ENCODE measurements around the gene NKX2-4. TPM values are rescaled to one million over a fixed set of nuclear protein-coding genes. Genes with fewer than 3 reads are reported as not detected.
A peak's percentile ranks its signal among the peaks of the same experiment; 100 is the strongest.

Gene NKX2-4
- total and polyA plus RNA-seq, 7 experiments from 2014 or later, result not detected

- no peak for ATAC-seq
- Mint-ChIP-seq H3K27ac (no peak overlapping the region), H3K36me3 (peaks cover 17 to 61% (median 36%) of the 10 kb centered on the region in 5 donors), H3K9me3 (no peaks in the 10 kb centered on the region), H3K4me3 (no peak overlapping the region), H3K27me3 (no peaks in the 10 kb centered on the region), H3K4me1 (no peaks in the 10 kb centered on the region)
- Histone ChIP-seq H3K9me3 (ENCODE audit: control insufficient read depth in 2 of 3, low read length in 3 of 3) (no peaks in the 10 kb centered on the region), H3K27ac (ENCODE audit: low read depth, low read length) (no peak overlapping the region), H3K4me3 (ENCODE audit: low read length) (no peak overlapping the region), H3K27me3 (ENCODE audit: control insufficient read depth in 2 of 2, insufficient read depth in 2 of 2, low read length in 2 of 2) (no peaks in the 10 kb centered on the region), H3K4me1 (ENCODE audit: control insufficient read depth in 2 of 2, insufficient read depth in 2 of 2, low read length in 2 of 2) (no peaks in the 10 kb centered on the region), H3K36me3 (ENCODE audit: control insufficient read depth in 2 of 3, insufficient read depth in 3 of 3, low read length in 3 of 3) (peaks cover 6 to 80% (median 20%) of the 10 kb centered on the region in 3 experiments)
- ChIA-PET POLR2A (no interaction called here), CTCF (no interaction called here)
- DNase-seq, result no peak
- intact Hi-C loops (cut with micrococcal nuclease), result no loop called here
Observed at GRCh38 chr20:21384308-21384892, 12.9 kb downstream of the NKX2-4 start.

DNA sequence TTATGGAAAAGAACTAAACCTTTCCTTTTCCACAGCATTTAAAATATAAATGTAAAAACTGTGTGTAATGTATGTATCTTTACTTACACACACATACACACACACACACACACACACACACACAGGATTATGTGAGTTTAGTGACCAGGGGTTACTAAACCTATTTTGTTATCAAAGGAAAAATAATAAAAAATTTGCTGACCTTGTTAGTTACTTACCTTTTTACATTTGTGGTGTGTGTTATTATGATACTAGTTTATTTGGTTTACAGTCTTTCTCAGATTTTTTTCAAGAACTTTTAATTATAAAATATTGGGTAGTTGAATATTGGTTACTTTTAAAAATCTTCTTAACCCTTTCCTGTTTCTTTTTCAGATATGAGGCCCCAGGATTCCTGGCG, 15.7 kb downstream of the NKX2-4 start:
- Mint-ChIP-seq H3K9me3 (no peaks in the 10 kb centered on the region), H3K27me3 (no peaks in the 10 kb centered on the region), H3K27ac (no peak overlapping the region), H3K4me3 (no peak overlapping the region), H3K4me1 (peaks cover 0 to 14% (median 5%) of the 10 kb centered on the region in 7 donors), H3K36me3 (peaks cover 9 to 63% (median 46%) of the 10 kb centered on the region in 5 donors)
- Histone ChIP-seq H3K27me3 (ENCODE audit: control insufficient read depth in 2 of 2, insufficient read depth in 2 of 2, low read length in 2 of 2) (no peaks in the 10 kb centered on the region), H3K27ac (ENCODE audit: low read depth, low read length) (no peak overlapping the region), H3K4me1 (ENCODE audit: control insufficient read depth in 2 of 2, insufficient read depth in 2 of 2, low read length in 2 of 2) (no peaks in the 10 kb centered on the region), H3K4me3 (ENCODE audit: low read length) (no peak overlapping the region), H3K9me3 (ENCODE audit: control insufficient read depth in 2 of 3, low read length in 3 of 3) (no peaks in the 10 kb centered on the region), H3K36me3 (ENCODE audit: control insufficient read depth in 2 of 3, insufficient read depth in 3 of 3, low read length in 3 of 3) (peaks cover under 1 to 73% (median 17%) of the 10 kb centered on the region in 3 experiments)
- POLR2A ChIA-PET, result no interaction called here
- no peak for DNase-seq
- ATAC-seq, result no peak
- intact Hi-C loops (cut with micrococcal nuclease), result no loop called here
- CTCF ChIA-PET, result interaction anchor here (0.7 kb wide), 1 partner anchor 14 kb away, joined by 3 read pairs; no protein-coding TSS in a partner anchor

DNA sequence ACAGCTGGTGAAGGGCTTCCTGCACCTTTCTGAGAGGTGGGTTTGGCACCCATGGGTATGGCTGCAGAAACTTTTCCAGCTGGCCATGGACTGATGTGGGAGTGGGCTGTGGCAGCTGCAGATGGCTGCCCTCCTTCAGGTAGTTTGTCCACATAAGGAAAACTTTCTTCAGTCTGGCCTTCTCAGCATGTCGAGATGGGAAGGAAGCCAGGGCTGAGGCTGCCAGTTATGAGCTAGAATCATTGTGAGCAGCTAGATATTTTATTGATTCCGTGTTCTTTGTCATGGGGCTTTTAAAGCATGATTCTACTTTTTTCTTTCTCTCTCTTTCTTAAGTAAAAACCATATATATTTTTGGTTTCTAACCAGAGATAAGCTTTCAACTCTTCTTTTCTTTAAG, 16.6 kb downstream of the NKX2-4 start:
- no peak overlapping the region for H3K27ac ChIP-seq (ENCODE audit: low read depth, low read length)
- DNase-seq (no peak), ATAC-seq (no peak)
- H3K9me3 Mint-ChIP-seq, result no peaks in the 10 kb centered on the region
- CTCF ChIA-PET, result no interaction called here
- no peaks in the 10 kb centered on the region for H3K27me3 ChIP-seq (ENCODE audit: control insufficient read depth in 2 of 2, insufficient read depth in 2 of 2, low read length in 2 of 2)
- no peak overlapping the region for H3K4me3 Mint-ChIP-seq
- H3K27me3 Mint-ChIP-seq, result no peaks in the 10 kb centered on the region
- no peaks in the 10 kb centered on the region for H3K9me3 ChIP-seq (ENCODE audit: control insufficient read depth in 2 of 3, low read length in 3 of 3)
- no peak overlapping the region for H3K4me3 ChIP-seq (ENCODE audit: low read length)
- no peaks in the 10 kb centered on the region for H3K4me1 ChIP-seq (ENCODE audit: control insufficient read depth in 2 of 2, insufficient read depth in 2 of 2, low read length in 2 of 2)
- H3K36me3 Mint-ChIP-seq, result peaks cover 9 to 61% (median 46%) of the 10 kb centered on the region in 5 donors
- H3K27ac Mint-ChIP-seq, result peak overlapping the region in 1 of 9 donors; percentile 36
- H3K36me3 ChIP-seq (ENCODE audit: control insufficient read depth in 2 of 3, insufficient read depth in 3 of 3, low read length in 3 of 3), result peaks cover 0 to 66% (median 17%) of the 10 kb centered on the region in 3 experiments
- POLR2A ChIA-PET, result no interaction called here
- intact Hi-C loops (cut with micrococcal nuclease), result no loop called here
- peaks cover 4 to 19% (median 5%) of the 10 kb centered on the region in 7 donors for H3K4me1 Mint-ChIP-seq

DNA sequence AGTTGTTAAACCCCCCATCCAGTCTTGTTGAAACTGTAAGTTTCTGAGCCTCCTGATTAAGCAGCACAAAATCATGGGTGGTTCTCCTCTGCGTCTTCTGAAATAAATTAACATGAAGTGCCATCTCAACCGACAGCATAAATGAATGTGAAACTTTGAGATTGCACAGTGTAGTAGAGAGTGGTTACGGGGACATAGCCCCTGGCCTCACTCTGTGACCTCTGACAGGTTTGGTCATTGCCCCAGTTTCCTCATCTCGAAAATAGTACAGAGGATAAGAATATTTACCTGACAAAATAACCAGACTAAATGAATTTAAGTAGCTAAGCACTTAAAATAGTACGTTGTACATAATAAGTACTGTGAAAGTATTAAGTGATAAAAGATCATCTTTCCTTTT, 19.1 kb downstream of the NKX2-4 start:
- no peaks in the 10 kb centered on the region for H3K27me3 ChIP-seq (ENCODE audit: control insufficient read depth in 2 of 2, insufficient read depth in 2 of 2, low read length in 2 of 2)
- CTCF ChIA-PET, result no interaction called here
- no peaks in the 10 kb centered on the region for H3K9me3 Mint-ChIP-seq

GRCh38 chr20:21377701-21378100, 19.6 kb downstream of the NKX2-4 start:
- CTCF ChIA-PET, result interaction anchor here (0.6 kb wide), 1 partner anchor 127 kb away, joined by 5 read pairs; no protein-coding TSS in a partner anchor
- H3K4me3 Mint-ChIP-seq, result no peak overlapping the region
- Histone ChIP-seq H3K27ac (ENCODE audit: low read depth, low read length) (no peak overlapping the region), H3K4me1 (ENCODE audit: control insufficient read depth in 2 of 2, insufficient read depth in 2 of 2, low read length in 2 of 2) (no peaks in the 10 kb centered on the region), H3K27me3 (ENCODE audit: control insufficient read depth in 2 of 2, insufficient read depth in 2 of 2, low read length in 2 of 2) (no peaks in the 10 kb centered on the region), H3K36me3 (ENCODE audit: control insufficient read depth in 2 of 3, insufficient read depth in 3 of 3, low read length in 3 of 3) (peaks cover 0 to 42% (median 15%) of the 10 kb centered on the region in 3 experiments), H3K4me3 (ENCODE audit: low read length) (no peak overlapping the region), H3K9me3 (ENCODE audit: control insufficient read depth in 2 of 3, low read length in 3 of 3) (no peaks in the 10 kb centered on the region)
- H3K27ac Mint-ChIP-seq, result no peak overlapping the region
- DNase-seq, result no peak
- intact Hi-C loops (cut with micrococcal nuclease), result no loop called here
- ATAC-seq, result no peak
- POLR2A ChIA-PET, result no interaction called here
- H3K36me3 Mint-ChIP-seq, result peaks cover 6 to 66% (median 41%) of the 10 kb centered on the region in 5 donors
- H3K27me3 Mint-ChIP-seq, result no peaks in the 10 kb centered on the region
- H3K9me3 Mint-ChIP-seq, result no peaks in the 10 kb centered on the region
- peaks cover 4 to 19% (median 13%) of the 10 kb centered on the region in 7 donors for H3K4me1 Mint-ChIP-seq

More for the DNA sequence above, 19.1 kb downstream of the NKX2-4 start:
- intact Hi-C loops (cut with micrococcal nuclease), result no loop called here
- peaks cover 4 to 19% (median 12%) of the 10 kb centered on the region in 7 donors for H3K4me1 Mint-ChIP-seq
- H3K4me3 Mint-ChIP-seq, result no peak overlapping the region
- H3K27me3 Mint-ChIP-seq, result no peaks in the 10 kb centered on the region
- H3K27ac Mint-ChIP-seq, result no peak overlapping the region
- H3K36me3 Mint-ChIP-seq, result peaks cover 6 to 64% (median 44%) of the 10 kb centered on the region in 5 donors
- no peaks in the 10 kb centered on the region for H3K4me1 ChIP-seq (ENCODE audit: control insufficient read depth in 2 of 2, insufficient read depth in 2 of 2, low read length in 2 of 2)
- no peak overlapping the region for H3K4me3 ChIP-seq (ENCODE audit: low read length)
- no peak for ATAC-seq
- no peak overlapping the region for H3K27ac ChIP-seq (ENCODE audit: low read depth, low read length)
- peaks cover 0 to 48% (median 15%) of the 10 kb centered on the region in 3 experiments for H3K36me3 ChIP-seq (ENCODE audit: control insufficient read depth in 2 of 3, insufficient read depth in 3 of 3, low read length in 3 of 3)
- POLR2A ChIA-PET, result interaction anchor here (0.6 kb wide), 1 partner anchor 47 kb away, joined by 4 read pairs; no protein-coding TSS in a partner anchor
- no peak for DNase-seq
- H3K9me3 ChIP-seq (ENCODE audit: control insufficient read depth in 2 of 3, low read length in 3 of 3), result no peaks in the 10 kb centered on the region

- Histone ChIP-seq H3K9me3 (ENCODE audit: control insufficient read depth in 2 of 3, low read length in 3 of 3) (no peaks in the 10 kb centered on the region), H3K27me3 (ENCODE audit: control insufficient read depth in 2 of 2, insufficient read depth in 2 of 2, low read length in 2 of 2) (no peaks in the 10 kb centered on the region), H3K4me1 (ENCODE audit: control insufficient read depth in 2 of 2, insufficient read depth in 2 of 2, low read length in 2 of 2) (no peaks in the 10 kb centered on the region), H3K4me3 (ENCODE audit: low read length) (no peak overlapping the region), H3K36me3 (ENCODE audit: control insufficient read depth in 2 of 3, insufficient read depth in 3 of 3, low read length in 3 of 3) (peaks cover 0 to 32% (median 8%) of the 10 kb centered on the region in 3 experiments), H3K27ac (ENCODE audit: low read depth, low read length) (no peak overlapping the region)
- H3K4me3 Mint-ChIP-seq, result no peak overlapping the region
- no peak for DNase-seq
- no peaks in the 10 kb centered on the region for H3K9me3 Mint-ChIP-seq
- ChIA-PET POLR2A (no interaction called here), CTCF (no interaction called here)
- intact Hi-C loops (cut with micrococcal nuclease), result no loop called here
- peak overlapping the region in 1 of 9 donors; percentile 6 for H3K27ac Mint-ChIP-seq
- H3K4me1 Mint-ChIP-seq, result peaks cover 4 to 24% (median 13%) of the 10 kb centered on the region in 7 donors
- no peaks in the 10 kb centered on the region for H3K27me3 Mint-ChIP-seq
- peaks cover 6 to 66% (median 40%) of the 10 kb centered on the region in 5 donors for H3K36me3 Mint-ChIP-seq
- no peak for ATAC-seq
Observed at GRCh38 chr20:21376626-21377025, 20.7 kb downstream of the NKX2-4 start.

- no peaks in the 10 kb centered on the region for H3K4me1 ChIP-seq (ENCODE audit: control insufficient read depth in 2 of 2, insufficient read depth in 2 of 2, low read length in 2 of 2)
- peaks cover 7 to 28% (median 8%) of the 10 kb centered on the region in 3 experiments for H3K36me3 ChIP-seq (ENCODE audit: control insufficient read depth in 2 of 3, insufficient read depth in 3 of 3, low read length in 3 of 3)
- H3K27ac ChIP-seq (ENCODE audit: low read depth, low read length), result no peak overlapping the region
- Mint-ChIP-seq H3K27me3 (no peaks in the 10 kb centered on the region), H3K36me3 (peaks cover 10 to 62% (median 27%) of the 10 kb centered on the region in 5 donors), H3K4me3 (no peak overlapping the region), H3K9me3 (no peaks in the 10 kb centered on the region), H3K27ac (peak overlapping the region in 1 of 9 donors; percentile 1), H3K4me1 (peaks cover 4 to 28% (median 13%) of the 10 kb centered on the region in 7 donors)
- H3K9me3 ChIP-seq (ENCODE audit: control insufficient read depth in 2 of 3, low read length in 3 of 3), result no peaks in the 10 kb centered on the region
- no peak for DNase-seq
- no peak for ATAC-seq
- CTCF ChIA-PET, result no interaction called here
- POLR2A ChIA-PET, result no interaction called here
- intact Hi-C loops (cut with micrococcal nuclease), result no loop called here
- H3K27me3 ChIP-seq (ENCODE audit: control insufficient read depth in 2 of 2, insufficient read depth in 2 of 2, low read length in 2 of 2), result no peaks in the 10 kb centered on the region
- H3K4me3 ChIP-seq (ENCODE audit: low read length), result no peak overlapping the region
Observed at GRCh38 chr20:21373436-21373835, 23.9 kb downstream of the NKX2-4 start.
